K562 (cell line): ENCODE results near the gene SUCO. TPM values are rescaled to one million over a fixed set of nuclear protein-coding genes. Genes with fewer than 3 reads are reported as not detected.

Experiments
- FOSL1 ChIP-seq: fragments of 200-800 bp; sonication (Bioruptor generic); conservative IDR thresholded peaks from 2 replicates; pipeline ENCODE4 v1.6.1; 2016; ENCODE audit warnings: missing genetic modification characterization, missing compliant biosample characterization
- HMG20A ChIP-seq: fragments of 450-650 bp; formaldehyde crosslinking; conservative IDR thresholded peaks from 2 replicates; pipeline ENCODE4 v1.4.0; 2020; ENCODE audit warnings: mild to moderate bottlenecking, mixed read lengths
- MAFF ChIP-seq: IDR thresholded peaks from 2 replicates; pipeline ENCODE4 v1.6.1; 2012; ENCODE audit warnings: low read length, improper control_type of control experiment
- RBM22 ChIP-seq: fragments of 200-400 bp; formaldehyde crosslinking; IDR thresholded peaks from 2 replicates; pipeline ENCODE4 v1.6.1; 2018; ENCODE audit warnings: low read length, low read depth; ENCODE audit not compliant: poor library complexity, severe bottlenecking
- SAFB2 ChIP-seq: fragments of 200-400 bp; formaldehyde crosslinking; IDR thresholded peaks from 2 replicates; pipeline ENCODE4 v1.6.1; 2018; ENCODE audit warnings: borderline replicate concordance, low read length, low read depth, moderate library complexity; ENCODE audit not compliant: severe bottlenecking
- SPI1 ChIP-seq: IDR thresholded peaks from 2 replicates; pipeline ENCODE4 v1.6.1; 2011; ENCODE audit warnings: low read depth, low read length, control low read depth, borderline replicate concordance
- ZKSCAN3 ChIP-seq: fragments of 250-450 bp; sonication (Bioruptor Pico); IDR thresholded peaks from 2 replicates; pipeline ENCODE4 v1.4.0; 2020
- ZNF584 ChIP-seq: fragments of 200-800 bp; sonication (Bioruptor generic); IDR thresholded peaks from 2 replicates; pipeline ENCODE4 v1.6.1; 2016; ENCODE audit warnings: low read depth, mild to moderate bottlenecking, missing genetic modification characterization, missing compliant biosample characterization
- polyA plus RNA-seq, 8 experiments: library from polyadenylated mRNA; depleted of rRNA in 4 of 8; stranded (reverse) in 5 of 8; unstranded in 3 of 8; fragments of >200 nt; fragmentation: Nextera tagmentation in 2 of 8; fragmentation: Illumina TruSeq in 1 of 8; extraction: Ambion mirVana in 2 of 8; extraction: Trizol in 1 of 8; gene quantifications; 2 replicates each; pipeline versions ENCODE4 v1.2.1 to v1.2.3, GENCODE V29; 2011 to 2014; ENCODE audit warnings: inconsistent platforms in 1 of 8, missing spikeins in 1 of 8
- total RNA-seq, 7 experiments: library from RNA; depleted of rRNA in 6 of 7; stranded (reverse); fragments of >200 nt in 6 of 7; fragmentation: Illumina TruSeq in 2 of 7; extraction: Trizol in 2 of 7; gene quantifications; 2 replicates each; pipeline versions ENCODE4 v1.2.1 to v1.2.3, GENCODE V29; 2011 to 2021; ENCODE audit warnings: low replicate concordance in 1 of 7
- TF ChIP-seq, protein P1 (sequence below), 2 experiments: fragments of 450-650 bp; IDR thresholded peaks; 2 replicates each; pipeline ENCODE4 v1.6.1; 2016
- TF ChIP-seq, protein P2 (sequence below): sonication (generic); formaldehyde crosslinking; IDR thresholded peaks from 2 replicates; pipeline ENCODE4 v1.8.0; 2023; ENCODE audit warnings: mild to moderate bottlenecking, missing genetic modification reagents
- TF ChIP-seq, protein P3 (sequence below): sonication (generic); formaldehyde crosslinking; IDR thresholded peaks from 2 replicates; pipeline ENCODE4 v1.8.1; 2022; ENCODE audit warnings: missing genetic modification reagents

Gene SUCO
- total and polyA plus RNA-seq, 9 of the 15 experiments (the other 6 are each of a cell fraction or from before 2014, with no cell fraction given) = 2.5 to 20.6 (median 14.3) TPM

DNA sequence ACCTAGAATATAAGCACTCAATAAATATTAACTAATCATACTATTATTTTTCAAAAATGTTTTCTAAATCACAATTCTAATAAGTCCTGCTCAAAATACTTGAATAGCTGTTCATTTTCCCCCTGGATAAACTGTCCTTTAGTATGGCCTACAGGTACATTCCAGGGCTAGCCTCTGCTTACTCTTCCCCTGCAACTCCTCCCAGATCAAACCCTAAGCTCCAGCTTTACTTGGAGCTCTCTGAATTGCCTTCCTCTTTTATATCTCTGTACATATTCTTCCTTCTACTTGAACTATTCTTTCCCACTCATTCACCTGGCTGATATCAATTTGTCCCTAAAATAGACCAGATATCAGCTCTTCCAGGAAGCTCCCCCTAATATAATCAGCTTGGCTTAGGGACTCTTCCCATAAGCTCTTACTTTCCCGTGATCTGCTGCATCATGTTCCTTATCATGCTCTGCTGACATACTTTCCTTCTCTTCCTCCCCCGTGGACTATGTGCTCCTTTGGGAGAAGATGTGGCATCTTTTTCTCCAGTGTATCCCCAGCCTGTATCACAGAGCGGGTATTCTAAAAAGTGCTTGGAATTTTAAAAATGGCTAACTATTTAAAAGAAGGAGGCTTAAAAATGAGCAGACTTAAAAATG, 46.0 kb upstream of the SUCO start (continued):
- TF ChIP-seq, protein P1, sequence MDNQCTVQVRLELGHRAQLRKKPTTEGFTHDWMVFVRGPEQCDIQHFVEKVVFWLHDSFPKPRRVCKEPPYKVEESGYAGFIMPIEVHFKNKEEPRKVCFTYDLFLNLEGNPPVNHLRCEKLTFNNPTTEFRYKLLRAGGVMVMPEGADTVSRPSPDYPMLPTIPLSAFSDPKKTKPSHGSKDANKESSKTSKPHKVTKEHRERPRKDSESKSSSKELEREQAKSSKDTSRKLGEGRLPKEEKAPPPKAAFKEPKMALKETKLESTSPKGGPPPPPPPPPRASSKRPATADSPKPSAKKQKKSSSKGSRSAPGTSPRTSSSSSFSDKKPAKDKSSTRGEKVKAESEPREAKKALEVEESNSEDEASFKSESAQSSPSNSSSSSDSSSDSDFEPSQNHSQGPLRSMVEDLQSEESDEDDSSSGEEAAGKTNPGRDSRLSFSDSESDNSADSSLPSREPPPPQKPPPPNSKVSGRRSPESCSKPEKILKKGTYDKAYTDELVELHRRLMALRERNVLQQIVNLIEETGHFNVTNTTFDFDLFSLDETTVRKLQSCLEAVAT (IDR thresholded peaks at IDR 0.05) = peak in 1 of 2 experiments; percentile 31; a peak in 1 of 4 replicates
- TF ChIP-seq FOSL1 (tag) (peak; percentile 41), ZNF584 (no peak), SPI1 (0 out of 2 replicates have a peak, but pooled peaks have one; percentile 11), RBM22 (no peak), HMG20A (no peak), MAFF (peak; percentile 39; the same call in 1 of the 2 replicates), ZKSCAN3 (CRISPR knock-in tag) (peak; percentile 72; the same call in 1 of the 2 replicates), SAFB2 (no peak)
- TF ChIP-seq, protein P2, sequence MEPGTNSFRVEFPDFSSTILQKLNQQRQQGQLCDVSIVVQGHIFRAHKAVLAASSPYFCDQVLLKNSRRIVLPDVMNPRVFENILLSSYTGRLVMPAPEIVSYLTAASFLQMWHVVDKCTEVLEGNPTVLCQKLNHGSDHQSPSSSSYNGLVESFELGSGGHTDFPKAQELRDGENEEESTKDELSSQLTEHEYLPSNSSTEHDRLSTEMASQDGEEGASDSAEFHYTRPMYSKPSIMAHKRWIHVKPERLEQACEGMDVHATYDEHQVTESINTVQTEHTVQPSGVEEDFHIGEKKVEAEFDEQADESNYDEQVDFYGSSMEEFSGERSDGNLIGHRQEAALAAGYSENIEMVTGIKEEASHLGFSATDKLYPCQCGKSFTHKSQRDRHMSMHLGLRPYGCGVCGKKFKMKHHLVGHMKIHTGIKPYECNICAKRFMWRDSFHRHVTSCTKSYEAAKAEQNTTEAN (CRISPR knock-in tag) = no peak
- TF ChIP-seq, protein P3, sequence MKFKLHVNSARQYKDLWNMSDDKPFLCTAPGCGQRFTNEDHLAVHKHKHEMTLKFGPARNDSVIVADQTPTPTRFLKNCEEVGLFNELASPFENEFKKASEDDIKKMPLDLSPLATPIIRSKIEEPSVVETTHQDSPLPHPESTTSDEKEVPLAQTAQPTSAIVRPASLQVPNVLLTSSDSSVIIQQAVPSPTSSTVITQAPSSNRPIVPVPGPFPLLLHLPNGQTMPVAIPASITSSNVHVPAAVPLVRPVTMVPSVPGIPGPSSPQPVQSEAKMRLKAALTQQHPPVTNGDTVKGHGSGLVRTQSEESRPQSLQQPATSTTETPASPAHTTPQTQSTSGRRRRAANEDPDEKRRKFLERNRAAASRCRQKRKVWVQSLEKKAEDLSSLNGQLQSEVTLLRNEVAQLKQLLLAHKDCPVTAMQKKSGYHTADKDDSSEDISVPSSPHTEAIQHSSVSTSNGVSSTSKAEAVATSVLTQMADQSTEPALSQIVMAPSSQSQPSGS (CRISPR knock-in tag) = no peak
